Measurements from ENCODE around the gene HEPN1.

Gene HEPN1

GRCh38 chr11:124882339-124883071 is 36.5 kb upstream of the HEPN1 start:
- in situ Hi-C loops (cut with MboI; ENCODE audit: low pct_unique_long_range_greater_than_20kb, low sequenced_read_pairs), result no loop called here
- DNase-seq, result no peak

GRCh38 chr11:124884340-124884739 is 34.7 kb upstream of the HEPN1 start:
- in situ Hi-C loops (cut with MboI; ENCODE audit: low pct_unique_long_range_greater_than_20kb, low sequenced_read_pairs), result no loop called here
- no peak for DNase-seq

- in situ Hi-C loops (cut with MboI; ENCODE audit: low pct_unique_long_range_greater_than_20kb, low sequenced_read_pairs), result no loop called here
- DNase-seq, result no peak
Observed at GRCh38 chr11:124884869-124885479, 34.1 kb upstream of the HEPN1 start.

GRCh38 chr11:124886476-124886875 is 32.6 kb upstream of the HEPN1 start:
- in situ Hi-C loops (cut with MboI; ENCODE audit: low pct_unique_long_range_greater_than_20kb, low sequenced_read_pairs), result no loop called here
- no peak for DNase-seq

GRCh38 chr11:124886978-124887666 is 31.9 kb upstream of the HEPN1 start:
- no peak for DNase-seq
- in situ Hi-C loops (cut with MboI; ENCODE audit: low pct_unique_long_range_greater_than_20kb, low sequenced_read_pairs), result no loop called here

GRCh38 chr11:124887667-124888013 is 31.4 kb upstream of the HEPN1 start:
- no peak for DNase-seq
- in situ Hi-C loops (cut with MboI; ENCODE audit: low pct_unique_long_range_greater_than_20kb, low sequenced_read_pairs), result no loop called here

GRCh38 chr11:124889191-124890091 is 29.6 kb upstream of the HEPN1 start:
- in situ Hi-C loops (cut with MboI; ENCODE audit: low pct_unique_long_range_greater_than_20kb, low sequenced_read_pairs), result no loop called here
- no peak for DNase-seq

- no peak for DNase-seq
- in situ Hi-C loops (cut with MboI; ENCODE audit: low pct_unique_long_range_greater_than_20kb, low sequenced_read_pairs), result no loop called here
Observed at GRCh38 chr11:124890151-124890550, 28.9 kb upstream of the HEPN1 start.

- no peak for DNase-seq
- in situ Hi-C loops (cut with MboI; ENCODE audit: low pct_unique_long_range_greater_than_20kb, low sequenced_read_pairs), result no loop called here
Observed at GRCh38 chr11:124890683-124891372, 28.2 kb upstream of the HEPN1 start.

- in situ Hi-C loops (cut with MboI; ENCODE audit: low pct_unique_long_range_greater_than_20kb, low sequenced_read_pairs), result no loop called here
- no peak for DNase-seq
Observed at GRCh38 chr11:124891373-124891861, 27.6 kb upstream of the HEPN1 start.

- in situ Hi-C loops (cut with MboI; ENCODE audit: low pct_unique_long_range_greater_than_20kb, low sequenced_read_pairs), result no loop called here
- DNase-seq, result no peak
Observed at GRCh38 chr11:124892146-124892545, 26.9 kb upstream of the HEPN1 start.

GRCh38 chr11:124892750-124893454 is 26.1 kb upstream of the HEPN1 start:
- no peak for DNase-seq
- in situ Hi-C loops (cut with MboI; ENCODE audit: low pct_unique_long_range_greater_than_20kb, low sequenced_read_pairs), result no loop called here

- no peak for DNase-seq
- in situ Hi-C loops (cut with MboI; ENCODE audit: low pct_unique_long_range_greater_than_20kb, low sequenced_read_pairs), result no loop called here
Observed at GRCh38 chr11:124893781-124894401, 25.2 kb upstream of the HEPN1 start.

- no peak for DNase-seq
- in situ Hi-C loops (cut with MboI; ENCODE audit: low pct_unique_long_range_greater_than_20kb, low sequenced_read_pairs), result no loop called here
Observed at GRCh38 chr11:124894606-124895430, 24.2 kb upstream of the HEPN1 start.

- DNase-seq, result no peak
- in situ Hi-C loops (cut with MboI; ENCODE audit: low pct_unique_long_range_greater_than_20kb, low sequenced_read_pairs), result no loop called here
Observed at GRCh38 chr11:124895471-124895971, 23.5 kb upstream of the HEPN1 start.

GRCh38 chr11:124896071-124896750 is 22.8 kb upstream of the HEPN1 start:
- in situ Hi-C loops (cut with MboI; ENCODE audit: low pct_unique_long_range_greater_than_20kb, low sequenced_read_pairs), result no loop called here
- no peak for DNase-seq

All from KBM-7 (cell line).